ENCODE measurements around the gene CCND2.

DNA sequence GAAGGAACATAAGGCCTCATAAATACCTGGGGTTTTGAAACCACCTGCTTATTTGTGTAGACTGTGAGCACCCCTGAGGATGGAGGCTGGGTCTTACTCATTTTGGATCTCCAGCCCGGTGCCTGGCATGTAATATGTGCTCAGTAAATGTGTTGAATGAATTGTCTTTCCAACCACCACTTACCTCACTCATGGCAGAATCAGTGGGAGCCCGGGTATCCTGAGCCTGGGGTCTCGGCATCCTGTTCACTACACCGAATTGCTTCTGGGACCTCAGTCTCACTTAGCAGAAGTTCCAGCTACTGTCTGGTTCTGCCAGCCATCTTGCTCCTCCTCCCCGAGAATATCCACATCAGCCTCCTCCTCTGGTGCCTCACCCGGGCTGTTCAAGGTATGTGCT is 43.0 kb upstream of the CCND2 start:
- no peak for TF ChIP-seq POLR2A (IDR thresholded peaks at IDR 0.05)
- TF ChIP-seq CTCF (IDR thresholded peaks at IDR 0.05), result no peak
